NCI-H2107 (cell line): ENCODE data around the gene TMEM87B.
"Not testable (repeated sequence)": the region's sequence is repeated elsewhere in the genome, so short reads cannot be mapped to it uniquely, and the experiment has no call there.

Experiments used
- DNase-seq: peaks from one replicate; lab custom pipeline; 2025; lab: John Stamatoyannopoulos, UW

Gene TMEM87B

DNA sequence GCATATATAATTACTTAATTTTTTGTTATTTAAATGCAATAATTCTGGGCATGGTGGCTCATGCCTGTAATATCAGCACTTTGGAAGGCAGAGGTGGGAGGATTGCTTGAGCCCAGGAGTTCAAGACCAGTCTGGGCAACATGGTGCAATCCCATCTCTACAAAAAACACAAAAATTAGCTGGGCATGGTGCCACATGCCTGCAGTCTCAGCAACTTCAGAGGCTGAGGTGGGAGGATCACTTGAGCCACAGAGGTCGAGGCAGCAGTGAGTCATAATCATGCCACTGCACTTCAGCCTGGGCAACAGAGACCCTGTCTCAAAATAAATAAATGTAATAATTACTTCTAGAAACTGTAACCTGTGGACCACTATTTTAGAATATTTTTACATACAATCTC lies 21.5 kb upstream of the TMEM87B start:
- DNase-seq: no peak

GRCh38 chr2:112034924-112035323 lies 20.1 kb upstream of the TMEM87B start:
- no peak for DNase-seq

DNA sequence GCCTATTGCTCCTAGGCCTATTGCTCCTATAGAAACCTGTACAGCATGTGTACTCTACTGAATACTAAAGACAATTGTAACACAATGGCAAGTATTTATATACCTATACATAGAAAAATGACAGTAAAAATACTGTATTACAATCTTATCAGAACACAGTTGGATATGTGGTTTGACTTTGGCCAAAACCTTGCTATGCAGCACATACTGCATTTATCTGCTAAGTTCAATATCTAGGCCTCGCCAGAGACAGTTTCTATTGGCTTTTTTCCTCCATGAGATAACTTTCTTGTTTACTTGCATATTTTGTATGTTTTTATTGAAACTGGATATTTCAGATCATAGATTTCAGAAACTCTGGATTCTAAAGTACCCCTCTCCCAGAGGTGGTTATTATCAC lies 19.3 kb upstream of the TMEM87B start:
- DNase-seq: no peak

DNA sequence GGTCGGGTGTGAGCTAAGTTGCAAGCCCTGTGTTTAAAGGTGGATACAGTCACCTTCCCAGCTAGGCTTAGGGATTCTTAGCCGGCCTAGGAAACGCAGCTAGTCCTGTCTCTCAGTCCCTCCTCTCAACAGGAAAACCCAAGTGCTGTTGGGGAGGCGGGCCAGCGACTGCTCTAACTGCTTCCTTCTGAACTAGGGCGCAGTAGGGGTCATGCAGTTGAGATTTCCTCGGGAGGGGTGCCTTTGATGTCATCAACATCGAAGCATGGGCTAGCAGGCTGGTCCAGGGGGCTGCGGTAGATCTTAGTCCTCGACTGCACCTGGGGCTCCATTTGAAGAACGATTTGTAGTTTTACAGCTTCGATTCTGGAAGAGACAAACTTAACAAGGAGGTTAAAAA lies 15.5 kb upstream of the TMEM87B start:
- not testable (repeated sequence) for DNase-seq

DNA sequence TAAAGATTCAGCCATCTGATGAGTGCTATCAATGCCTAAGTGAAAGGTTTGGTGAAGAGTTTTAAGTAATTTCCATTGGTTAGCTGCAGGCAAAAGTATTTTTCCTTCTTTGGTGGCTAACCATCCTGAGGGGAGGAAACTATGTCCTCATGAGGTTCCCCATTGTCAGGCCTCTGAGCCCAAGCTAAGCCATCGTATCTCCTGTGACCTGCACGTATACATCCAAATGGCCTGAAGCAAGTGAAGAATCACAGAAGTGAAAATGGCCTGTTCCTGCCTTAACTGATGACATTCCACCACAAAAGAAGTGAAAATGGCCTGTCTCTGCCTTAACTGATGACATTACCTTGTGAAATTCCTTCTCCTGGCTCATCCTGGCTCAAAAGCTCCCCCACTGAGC lies 15.0 kb upstream of the TMEM87B start:
- DNase-seq: not testable (repeated sequence)

DNA sequence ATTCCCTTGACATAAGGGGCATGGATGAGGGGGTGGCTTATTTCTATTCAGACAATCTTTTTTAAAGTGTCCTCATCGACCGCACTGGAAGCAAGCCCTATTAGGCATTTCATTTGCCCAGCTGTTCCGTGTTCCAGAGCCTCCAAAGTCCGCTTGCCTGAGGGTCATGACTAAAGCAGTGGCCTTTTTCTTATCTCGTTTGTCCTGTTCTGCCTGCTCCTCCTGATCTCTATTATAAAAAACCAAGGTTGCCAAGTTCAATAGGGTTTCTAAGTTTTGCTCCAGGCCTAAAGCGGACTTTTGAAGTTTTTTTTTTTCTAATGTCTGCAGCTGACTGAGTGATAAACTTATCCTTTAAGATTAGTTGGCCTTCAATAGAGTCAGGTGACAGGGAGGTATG lies 13.6 kb upstream of the TMEM87B start:
- DNase-seq: not testable (repeated sequence)

DNA sequence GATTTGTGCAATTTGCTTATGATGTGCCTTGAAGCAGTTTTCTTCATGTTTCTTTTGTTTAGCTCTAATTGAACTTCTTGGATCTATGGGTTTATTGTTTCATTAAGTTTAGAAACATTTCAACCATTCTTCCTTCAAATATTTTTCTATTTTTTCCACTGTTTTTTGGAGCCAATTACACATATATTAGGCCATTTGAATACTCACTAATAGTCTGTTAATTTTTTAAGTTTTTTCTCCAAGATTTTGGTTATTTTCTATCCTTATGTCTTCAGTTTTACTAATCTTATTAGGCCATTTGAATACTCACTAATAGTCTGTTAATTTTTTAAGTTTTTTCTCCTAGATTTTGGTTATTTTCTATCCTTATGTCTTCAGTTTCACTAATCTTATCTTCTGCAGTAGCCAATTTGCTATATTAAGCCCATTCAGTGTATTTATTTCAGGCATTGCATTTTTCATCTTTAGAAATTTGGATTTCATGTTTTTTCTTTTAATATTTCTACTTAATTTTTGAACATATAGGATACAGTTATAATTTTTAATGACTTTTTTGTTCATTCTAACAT lies 9.5 kb upstream of the TMEM87B start:
- DNase-seq: no peak

GRCh38 chr2:112046231-112046630 lies 8.8 kb upstream of the TMEM87B start:
- DNase-seq: no peak

DNA sequence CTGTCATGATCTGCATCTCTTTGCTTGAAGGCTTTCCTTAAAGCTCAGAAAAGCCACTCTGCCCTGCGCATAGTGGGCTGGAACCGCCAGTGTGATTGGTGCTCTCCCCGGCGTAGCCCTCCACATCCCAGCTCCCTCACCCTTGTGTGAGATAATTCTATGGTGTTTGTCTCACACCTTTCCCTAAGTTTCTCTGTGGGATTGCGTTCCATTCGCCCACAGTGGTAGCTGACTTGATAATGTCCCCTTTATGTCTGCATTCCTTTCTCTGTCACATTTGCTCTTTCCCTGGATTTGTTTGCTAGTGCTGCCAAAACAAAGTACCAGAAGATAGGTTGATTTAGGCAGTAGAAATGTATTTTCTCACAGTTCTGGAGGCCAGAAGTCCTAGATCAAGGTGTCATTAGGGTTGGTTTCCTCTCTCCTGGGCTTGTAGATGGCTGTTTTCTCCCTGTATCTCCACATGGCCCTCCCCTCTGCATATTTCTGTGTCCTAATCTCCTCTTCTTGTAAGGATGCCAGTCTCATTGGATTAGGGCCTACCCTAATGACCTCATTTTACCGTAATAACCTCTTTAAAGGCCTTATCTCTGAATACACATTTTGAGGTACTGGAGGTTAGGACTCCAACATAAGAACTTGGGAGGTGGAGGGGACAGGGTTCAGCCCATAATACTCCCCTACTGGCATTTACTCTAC lies 7.4 kb upstream of the TMEM87B start:
- no peak for DNase-seq

DNA sequence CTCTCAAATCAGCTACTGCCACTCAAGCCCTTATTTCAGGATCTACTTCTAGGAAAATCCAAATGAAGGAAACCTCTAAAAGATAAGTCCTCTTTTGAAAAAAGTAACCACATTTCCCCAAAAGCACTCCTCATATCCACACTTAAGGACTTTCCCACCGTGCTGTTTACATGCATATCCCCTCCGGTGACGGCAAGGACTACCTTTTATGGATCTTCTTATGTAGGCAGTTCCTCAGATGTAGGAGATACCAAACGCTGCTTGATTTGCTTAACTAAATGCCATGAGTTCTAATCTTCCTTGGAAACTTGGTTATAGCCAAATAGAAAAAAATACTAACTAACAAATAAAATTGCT lies 6.9 kb upstream of the TMEM87B start:
- DNase-seq: no peak

- DNase-seq: no peak
Observed at GRCh38 chr2:112048887-112049286, 6.2 kb upstream of the TMEM87B start.

DNA sequence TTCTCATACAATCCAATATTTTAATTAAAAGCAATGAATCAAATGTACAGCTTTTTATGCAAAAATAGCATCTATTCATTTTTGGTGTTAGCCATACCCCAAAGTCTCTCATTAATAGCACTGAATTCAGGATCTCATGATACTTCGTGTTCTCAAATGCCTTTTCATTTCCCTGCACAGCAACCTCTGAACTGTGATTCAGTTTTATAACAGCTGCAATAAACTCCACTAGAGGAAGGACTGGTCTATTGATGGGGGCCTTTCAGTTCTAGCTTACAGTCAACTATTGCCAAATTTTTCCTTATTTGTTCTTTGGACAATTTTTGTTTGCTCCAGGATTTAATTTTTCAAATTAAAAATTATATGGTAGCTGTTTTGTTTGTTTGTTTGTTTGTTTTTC lies 4.8 kb upstream of the TMEM87B start:
- no peak for DNase-seq

- DNase-seq: peak; percentile 91
Observed at GRCh38 chr2:112053917-112054846, 887 bp upstream of the TMEM87B start.

GRCh38 chr2:112055730-112056625 lies 909 bp downstream of the TMEM87B start:
- DNase-seq: peak; percentile 32

GRCh38 chr2:112056626-112056987 lies 1.5 kb downstream of the TMEM87B start:
- DNase-seq: no peak

GRCh38 chr2:112059671-112060070 lies 4.6 kb downstream of the TMEM87B start:
- no peak for DNase-seq

DNA sequence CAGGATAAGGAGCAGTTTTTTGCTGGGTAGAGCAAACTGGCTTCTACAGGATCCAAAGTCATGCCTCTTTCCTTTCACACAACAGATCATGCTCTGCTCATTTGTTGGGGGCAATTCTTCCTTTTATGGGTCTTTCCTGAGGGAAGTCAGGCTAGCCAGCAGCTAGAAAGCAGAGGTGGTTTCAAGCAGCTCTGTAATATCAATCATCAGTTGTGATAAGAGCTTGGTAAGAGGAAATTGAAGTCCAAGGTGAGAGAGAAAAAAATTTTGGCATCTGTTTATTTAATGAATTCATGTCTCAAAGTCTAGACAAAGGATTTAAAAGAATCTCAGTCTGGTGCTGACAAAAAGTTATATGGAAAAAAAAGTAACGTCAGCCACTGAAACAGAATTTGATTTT lies 6.2 kb downstream of the TMEM87B start:
- no peak for DNase-seq

DNA sequence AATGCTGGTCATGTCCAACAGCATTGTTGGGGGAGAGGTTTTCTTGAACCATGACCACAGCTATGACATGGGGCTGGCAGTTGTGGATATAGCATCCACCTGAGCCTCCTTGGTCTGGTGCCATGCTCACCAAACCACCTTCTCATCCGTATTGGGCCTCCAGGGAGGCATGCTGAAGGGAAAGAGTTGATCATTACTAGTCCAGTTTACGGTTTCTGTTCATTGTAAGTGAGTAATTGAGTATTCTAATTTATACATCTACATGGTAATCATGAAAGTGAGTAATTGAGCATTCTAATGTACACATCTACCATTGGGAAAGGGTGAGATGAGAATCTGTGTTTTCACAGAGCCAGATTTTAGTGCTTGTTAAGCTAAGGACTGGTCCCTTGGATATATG lies 6.8 kb downstream of the TMEM87B start:
- DNase-seq: no peak

GRCh38 chr2:112062894-112063293 lies 7.8 kb downstream of the TMEM87B start:
- DNase-seq: no peak

GRCh38 chr2:112065486-112065885 lies 10.4 kb downstream of the TMEM87B start:
- DNase-seq: no peak

GRCh38 chr2:112065966-112066365 lies 10.9 kb downstream of the TMEM87B start:
- no peak for DNase-seq

- DNase-seq: not testable (repeated sequence)
Observed at GRCh38 chr2:112069794-112070193, 14.7 kb downstream of the TMEM87B start.
